NCI-H1694 treated with DMSO at 0.1 percent for 48 hours (cell line): Measurements from ENCODE around the gene ARNT2.
"Not testable (repeated sequence)": the region's sequence is repeated elsewhere in the genome, so short reads cannot be mapped to it uniquely, and the experiment has no call there.

Experiments
- DNase-seq: peaks from one replicate; lab custom pipeline; 2025; lab: John Stamatoyannopoulos, UW

ARNT2 gene

GRCh38 chr15:80492409-80492808 lies 88.2 kb downstream of the ARNT2 start:
- no peak for DNase-seq

DNA sequence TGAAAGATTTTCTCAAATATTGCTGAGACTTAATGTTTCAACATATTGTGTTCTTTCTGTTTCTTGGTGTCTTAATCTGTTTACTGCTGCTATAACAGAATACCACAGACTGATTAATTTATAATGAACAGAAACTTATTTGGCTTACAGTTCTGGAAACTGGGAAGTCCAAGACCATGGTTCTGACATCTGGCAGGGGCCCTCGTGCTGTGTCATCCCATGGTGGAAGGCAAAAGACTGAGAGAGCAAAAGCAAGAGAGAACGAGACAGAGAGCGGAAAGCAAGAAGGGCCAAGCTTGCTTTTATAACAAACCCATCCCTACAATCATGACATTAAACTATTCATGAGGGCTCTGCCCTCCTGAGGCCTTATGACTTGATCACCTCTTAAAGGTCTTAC lies 88.7 kb downstream of the ARNT2 start:
- no peak for DNase-seq

- DNase-seq, result no peak
Measured at GRCh38 chr15:80494351-80494751, 90.2 kb downstream of the ARNT2 start.

GRCh38 chr15:80494756-80495155 lies 90.6 kb downstream of the ARNT2 start:
- no peak for DNase-seq

GRCh38 chr15:80495401-80495942 lies 91.3 kb downstream of the ARNT2 start:
- DNase-seq, result no peak

DNA sequence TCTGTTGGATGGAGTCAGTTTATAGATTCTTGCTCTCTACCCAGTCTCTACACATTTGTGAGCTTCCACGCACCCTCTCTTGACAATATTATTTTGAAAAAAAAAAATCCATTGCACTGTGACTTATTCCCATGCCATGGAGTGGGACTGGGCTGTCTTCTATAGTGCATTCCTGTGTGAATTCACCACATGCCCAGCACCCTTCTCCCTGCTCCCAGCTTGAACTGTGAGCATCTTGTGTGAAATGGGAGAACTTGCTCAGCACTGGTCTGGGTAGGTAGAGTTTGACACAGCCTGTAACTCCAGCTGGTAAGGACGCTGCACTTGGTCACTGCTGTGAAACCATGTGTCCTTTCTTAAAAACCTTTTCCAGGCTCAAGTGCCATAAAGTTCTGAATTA lies 91.9 kb downstream of the ARNT2 start:
- no peak for DNase-seq

GRCh38 chr15:80497221-80497620 lies 93.0 kb downstream of the ARNT2 start:
- DNase-seq, result no peak

- DNase-seq, result no peak
Measured at GRCh38 chr15:80498652-80499051, 94.5 kb downstream of the ARNT2 start.

DNA sequence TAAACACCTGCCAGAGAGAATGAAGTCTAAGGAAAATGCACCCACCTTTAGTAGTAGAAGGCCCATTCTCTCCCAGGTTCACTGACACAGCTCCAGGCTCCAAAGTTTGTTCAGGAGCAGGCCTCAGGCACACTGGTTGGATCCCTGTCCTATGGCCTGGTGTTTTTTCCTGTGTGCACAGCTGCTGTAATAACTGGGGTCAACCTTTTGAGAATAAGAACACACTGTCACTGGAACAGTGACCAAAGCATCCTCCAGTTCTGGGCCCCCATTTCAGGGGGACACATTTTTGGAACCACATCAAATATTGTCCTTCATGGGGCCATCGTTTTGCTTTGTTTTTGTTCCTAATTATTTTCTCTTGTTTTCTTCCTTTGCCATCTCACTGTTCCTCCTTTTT lies 95.8 kb downstream of the ARNT2 start:
- DNase-seq, result no peak

DNA sequence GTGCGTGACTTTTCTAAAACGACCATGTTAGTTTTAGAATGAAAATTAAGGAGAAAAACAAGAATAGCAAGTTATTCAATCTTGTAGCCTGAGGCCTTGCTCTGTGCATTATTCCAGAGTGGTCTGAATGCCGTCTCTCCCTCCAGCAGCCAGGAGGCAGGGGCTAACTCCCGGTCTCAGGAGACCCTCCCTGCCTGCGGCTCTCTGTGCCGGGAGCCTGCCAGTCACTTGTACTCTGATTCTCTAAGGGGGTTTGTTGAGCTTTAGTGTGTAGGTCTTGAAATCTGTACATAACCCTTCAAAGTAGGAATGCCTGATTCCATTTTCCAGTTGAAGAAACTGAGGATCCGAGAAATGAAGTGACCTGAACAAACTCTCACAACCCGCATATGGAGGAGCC lies 97.3 kb downstream of the ARNT2 start:
- DNase-seq, result no peak

DNA sequence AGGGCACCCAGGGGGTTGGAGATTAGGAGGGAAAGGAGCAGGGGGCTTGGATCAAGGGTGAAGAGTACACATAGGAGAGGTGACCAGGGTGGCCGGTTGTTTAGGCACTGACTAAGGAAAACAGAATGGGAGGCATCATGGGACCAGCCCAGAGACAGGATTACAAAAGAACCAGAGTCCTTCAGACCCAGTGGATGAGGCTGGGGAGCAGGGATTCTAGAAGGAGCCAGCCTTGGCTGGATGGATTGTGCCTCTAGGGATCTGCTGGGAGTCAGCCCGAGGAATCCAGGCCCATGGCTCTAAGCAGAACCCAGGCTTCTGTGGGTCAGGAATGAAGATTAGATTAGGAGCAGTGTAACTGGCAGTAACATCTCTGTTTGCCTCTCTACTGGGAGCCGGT lies 98.6 kb downstream of the ARNT2 start:
- DNase-seq, result no peak

DNA sequence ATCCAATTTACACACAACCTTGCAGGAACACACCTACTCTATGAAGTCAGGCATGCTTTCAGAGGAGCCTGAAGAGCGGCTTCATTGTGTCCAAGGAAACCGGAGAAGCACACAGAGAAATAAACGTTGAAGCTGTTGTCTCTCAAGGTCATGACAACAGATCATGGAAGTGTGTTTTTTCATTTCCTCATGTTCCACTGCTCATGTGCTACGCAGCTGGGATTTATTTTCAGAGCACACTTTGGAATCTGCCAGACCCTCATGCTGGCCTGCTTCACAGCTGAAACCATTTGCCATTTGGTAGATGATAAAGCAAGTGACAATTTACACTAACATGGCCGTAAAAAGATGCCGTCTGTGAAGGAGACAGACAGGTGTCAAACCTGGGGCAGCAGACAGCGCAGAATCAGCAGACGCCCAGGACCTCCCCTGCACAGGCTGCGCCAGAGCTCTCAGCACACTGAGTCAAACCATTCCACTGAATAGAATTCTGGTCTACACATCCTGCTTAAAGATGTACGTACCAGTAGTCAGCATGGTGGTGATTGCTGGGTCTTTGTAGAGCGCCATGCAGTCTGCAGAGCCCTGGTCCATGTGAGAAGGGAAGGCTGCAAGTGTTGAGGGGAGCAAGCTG lies 99.3 kb downstream of the ARNT2 start:
- no peak for DNase-seq

DNA sequence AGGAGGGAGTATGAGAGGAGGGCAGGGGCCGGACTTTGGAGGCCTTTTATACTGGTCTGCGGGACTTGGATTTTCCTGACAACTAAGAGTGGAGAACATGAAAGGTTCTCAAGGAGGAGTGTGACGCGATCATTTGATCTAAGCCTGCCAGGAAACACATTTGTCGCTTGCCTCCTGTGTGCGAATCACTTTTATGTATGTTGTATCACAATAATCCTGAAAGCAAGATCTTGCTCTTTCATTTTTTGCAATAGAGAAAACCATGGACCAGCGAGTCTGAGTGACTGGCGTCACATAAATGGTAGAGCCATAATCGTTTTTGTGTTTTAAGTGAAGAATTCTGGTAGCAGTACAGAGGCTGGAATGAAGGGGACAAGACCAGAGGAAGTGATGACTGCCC lies 100.7 kb downstream of the ARNT2 start:
- no peak for DNase-seq

DNA sequence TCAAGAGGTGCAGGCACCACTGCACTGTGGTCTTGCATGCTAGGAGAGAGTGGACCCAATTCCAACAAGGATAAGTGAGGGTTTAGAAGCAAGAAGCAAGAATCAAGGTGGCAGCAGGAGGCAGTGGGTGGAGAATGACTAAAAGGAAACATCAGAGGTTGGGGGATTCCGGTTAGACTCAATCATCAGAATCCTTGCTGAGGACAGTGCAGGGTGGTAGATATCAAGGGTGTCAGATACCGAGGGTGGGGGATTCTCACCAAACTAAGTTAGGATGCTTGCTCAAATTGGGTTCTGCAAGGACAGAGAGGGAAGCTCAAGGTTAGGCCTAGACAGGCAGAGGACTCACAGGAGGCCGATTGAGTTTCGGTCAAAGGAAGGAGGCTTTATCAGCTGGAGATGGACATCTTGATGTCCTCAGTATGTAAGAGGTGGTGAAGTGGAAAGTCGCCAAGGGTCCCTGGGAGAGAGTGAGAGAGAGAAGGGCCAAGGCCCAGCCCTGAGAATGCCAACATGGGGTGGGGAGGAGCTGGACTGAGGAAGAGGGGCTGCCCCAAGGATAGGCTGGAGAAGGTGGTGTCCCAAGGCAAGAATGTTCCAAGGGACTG lies 102.2 kb downstream of the ARNT2 start:
- no peak for DNase-seq

DNA sequence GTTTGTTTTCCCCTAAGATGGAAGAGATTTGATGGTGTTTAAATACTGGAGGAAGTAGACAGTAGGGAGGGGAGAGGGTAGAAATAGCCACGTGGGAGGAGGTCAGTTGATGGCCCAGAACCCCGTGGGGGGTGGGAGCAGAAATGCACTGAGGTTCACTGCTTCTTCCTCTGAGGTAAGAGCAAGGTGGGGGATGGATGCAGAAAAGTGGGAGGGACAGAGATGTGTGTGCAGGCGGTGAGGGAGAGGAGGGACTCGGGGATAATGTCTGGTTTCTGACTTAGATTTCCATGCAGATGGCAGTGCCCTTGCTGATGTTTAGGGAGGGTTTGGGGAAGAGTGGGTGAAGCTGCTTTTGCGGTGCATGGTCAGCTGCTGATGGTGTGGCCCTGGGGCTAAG lies 102.9 kb downstream of the ARNT2 start:
- DNase-seq, result no peak

GRCh38 chr15:80507638-80508316 lies 103.6 kb downstream of the ARNT2 start:
- DNase-seq, result no peak

- DNase-seq, result no peak
Measured at GRCh38 chr15:80508783-80509182, 104.6 kb downstream of the ARNT2 start.

DNA sequence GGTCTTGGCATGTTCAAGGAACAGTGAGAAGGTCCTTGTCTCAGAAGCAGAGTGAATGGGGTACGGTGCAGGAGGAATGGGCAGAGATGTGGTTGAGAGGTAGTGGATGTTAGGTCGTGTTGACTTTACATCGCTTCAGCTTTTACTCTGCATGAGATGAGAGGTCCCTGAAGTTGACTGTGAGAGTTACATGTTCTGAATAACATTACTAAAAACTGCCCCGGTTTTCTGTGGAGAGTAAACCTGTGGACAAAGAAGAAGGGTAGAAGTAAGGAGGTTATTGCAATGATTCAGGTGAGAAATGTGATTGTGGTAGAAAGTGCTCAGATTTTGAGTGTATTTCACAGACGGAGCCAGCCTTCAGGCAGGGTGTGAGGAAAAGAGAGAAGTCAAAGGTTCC lies 105.6 kb downstream of the ARNT2 start:
- no peak for DNase-seq

GRCh38 chr15:80510985-80511384 lies 106.8 kb downstream of the ARNT2 start:
- not testable (repeated sequence) for DNase-seq

DNA sequence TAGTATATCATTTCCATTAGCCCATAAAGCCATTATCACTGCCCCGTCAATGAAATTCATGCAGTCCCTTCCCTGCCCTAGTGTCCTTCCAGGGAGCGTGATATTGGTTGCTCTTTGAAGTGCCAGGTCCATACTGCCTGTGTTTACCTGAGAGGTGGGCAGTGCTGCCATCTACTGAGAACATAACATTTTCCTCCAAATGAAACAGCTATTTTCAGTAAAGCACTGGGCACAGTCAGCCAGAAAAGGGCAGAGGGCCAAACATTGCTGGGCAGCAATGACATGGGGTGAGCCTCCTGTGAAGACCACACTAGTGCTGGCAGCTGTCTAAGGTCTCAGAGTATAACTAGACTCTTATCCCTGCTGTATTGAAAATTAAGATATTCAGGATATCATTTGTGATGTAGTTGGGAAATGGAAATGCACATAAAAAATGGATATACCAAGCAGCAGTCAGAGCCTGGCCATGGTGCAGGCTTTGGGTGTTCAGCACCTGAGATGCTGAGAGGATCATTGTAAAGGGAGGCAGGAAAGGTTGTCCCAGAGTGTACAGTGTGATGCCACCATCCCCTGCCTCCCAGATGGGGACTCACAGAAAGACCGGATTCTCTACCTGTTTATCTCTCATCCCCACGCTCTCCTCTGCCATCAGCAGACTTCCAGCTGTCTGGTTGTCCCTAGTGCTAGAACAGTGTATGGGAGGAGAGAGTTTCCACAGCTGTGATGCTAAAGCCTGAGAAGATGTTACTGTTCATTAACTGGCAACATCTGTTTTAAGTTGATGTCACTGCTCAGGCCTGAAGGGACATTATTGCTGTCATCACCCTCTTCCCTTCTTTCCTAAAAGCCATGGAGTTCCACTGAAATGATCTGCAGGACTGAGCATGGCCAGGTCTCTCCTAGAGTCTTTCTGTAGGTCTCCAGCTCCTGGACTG lies 108.8 kb downstream of the ARNT2 start:
- no peak for DNase-seq

GRCh38 chr15:80514071-80514780 lies 110.0 kb downstream of the ARNT2 start:
- no peak for DNase-seq

DNA sequence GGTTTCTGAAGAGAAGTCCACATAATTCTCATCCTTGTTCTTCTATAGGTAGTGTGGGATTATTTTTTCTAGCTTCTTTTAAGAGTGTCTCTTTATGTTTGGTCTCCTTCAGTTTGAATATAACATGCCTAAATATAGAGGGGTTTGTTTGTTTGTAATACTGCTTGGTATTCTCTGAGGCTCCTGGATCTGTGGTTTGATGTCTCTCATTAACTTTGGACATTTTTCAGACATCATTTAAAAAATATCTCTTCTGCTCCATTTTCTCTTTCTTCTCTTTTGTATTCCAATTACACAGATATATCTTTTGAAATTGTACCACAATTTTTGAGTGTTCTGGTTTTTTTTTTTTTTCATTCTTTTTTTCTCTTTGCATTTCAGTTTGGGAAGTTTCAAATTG lies 113.1 kb downstream of the ARNT2 start:
- no peak for DNase-seq
